Glutamatergic neuron (in vitro differentiated cells): Measurements from ENCODE around the gene GSPT1. TPM values are rescaled to one million over a fixed set of nuclear protein-coding genes. Genes with fewer than 3 reads are reported as not detected.
"Not testable (repeated sequence)": the region's sequence is repeated elsewhere in the genome, so short reads cannot be mapped to it uniquely, and the experiment has no call there.

Experiments
- DNase-seq: peaks from one replicate; pipeline ENCODE4 v3.0.0; 2022
- H3K27ac Mint-ChIP-seq: one replicate; pipeline ENCODE4 v1.8.0; 2020; ENCODE audit warnings: mild to moderate bottlenecking, mixed read lengths, inconsistent platforms; ENCODE audit not compliant: unreplicated experiment
- H3K27me3 Mint-ChIP-seq: one replicate; pipeline ENCODE4 v1.8.0; 2020; ENCODE audit warnings: mild to moderate bottlenecking, moderate library complexity, mixed read lengths, inconsistent platforms; ENCODE audit not compliant: unreplicated experiment
- H3K36me3 Mint-ChIP-seq: one replicate; pipeline ENCODE4 v1.8.0; 2020; ENCODE audit warnings: mild to moderate bottlenecking, mixed read lengths, inconsistent platforms; ENCODE audit not compliant: unreplicated experiment
- H3K4me1 Mint-ChIP-seq: one replicate; pipeline ENCODE4 v1.8.0; 2020; ENCODE audit warnings: mild to moderate bottlenecking, low read depth, mixed read lengths, inconsistent platforms; ENCODE audit not compliant: unreplicated experiment
- H3K4me3 Mint-ChIP-seq: one replicate; pipeline ENCODE4 v1.8.0; 2020; ENCODE audit warnings: mild to moderate bottlenecking, mixed read lengths, inconsistent platforms; ENCODE audit not compliant: unreplicated experiment
- H3K9me3 Mint-ChIP-seq: one replicate; pipeline ENCODE4 v1.8.0; 2020; ENCODE audit warnings: mild to moderate bottlenecking, moderate library complexity, mixed read lengths, inconsistent platforms; ENCODE audit not compliant: unreplicated experiment
- CTCF ChIP-seq: fragments of 200-600 bp; sonication (generic); IDR thresholded peaks from one replicate; pipeline ENCODE4 v1.5.0; 2021; ENCODE audit not compliant: partially characterized antibody, unreplicated experiment
- total RNA-seq: library from RNA; stranded (reverse); fragmentation: NEBNext Ultra II Directional; extraction: Animal tissue kit (Norgen Biotek cat#: 25700); gene quantifications from one replicate; pipeline ENCODE4 v1.2.1, GENCODE V29; 2021; ENCODE audit not compliant: unreplicated experiment

GSPT1 gene
- total RNA-seq, 1 donor from 2014 or later = 117 TPM

DNA sequence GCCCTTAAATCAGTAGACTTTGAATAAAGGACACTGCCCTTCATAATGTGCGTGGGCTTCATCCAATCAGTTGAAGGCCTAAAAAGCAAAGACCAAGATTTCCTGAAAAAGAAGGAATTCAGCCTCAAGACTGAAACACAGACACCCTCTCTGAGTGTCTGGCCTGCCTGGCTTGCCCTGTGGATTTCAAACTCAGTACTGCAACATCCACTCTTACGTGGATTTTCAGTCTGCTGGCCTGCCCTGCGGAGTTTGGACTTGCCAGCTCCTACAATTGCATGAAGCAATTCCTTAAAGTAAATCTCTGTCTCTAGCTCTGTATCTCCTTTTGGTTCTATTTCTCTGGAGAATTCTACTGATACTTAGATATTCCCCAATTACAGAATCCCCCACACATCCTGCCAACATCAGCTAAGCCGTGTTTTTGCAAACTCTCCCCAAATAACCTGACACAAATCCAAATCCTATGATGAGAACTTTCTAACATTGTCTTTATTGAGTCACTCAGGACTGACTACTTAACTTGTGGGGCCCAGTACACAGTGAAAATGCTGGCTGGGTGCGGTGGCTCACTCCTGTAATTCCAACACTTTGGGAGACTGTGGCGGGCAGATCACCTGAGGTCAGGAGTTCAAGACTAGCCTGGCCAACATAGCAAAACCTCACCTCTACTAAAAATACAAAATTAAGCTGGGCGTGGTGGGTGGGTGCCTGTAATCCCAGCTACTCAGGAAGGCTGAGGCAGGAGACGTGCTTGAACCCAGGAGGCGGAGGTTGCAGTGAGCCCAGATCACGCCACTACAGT, 42.0 kb upstream of the GSPT1 start:
- peak overlapping the region; percentile 43 for H3K27ac Mint-ChIP-seq
- no peak for DNase-seq
- no peaks in the 10 kb centered on the region for H3K27me3 Mint-ChIP-seq
- TF ChIP-seq CTCF = no peak
- no peak overlapping the region for H3K4me3 Mint-ChIP-seq
- H3K9me3 Mint-ChIP-seq = peaks cover 7% of the 10 kb centered on the region
- H3K4me1 Mint-ChIP-seq = no peaks in the 10 kb centered on the region
- no peaks in the 10 kb centered on the region for H3K36me3 Mint-ChIP-seq

GRCh38 chr16:11956558-11956957, 40.8 kb upstream of the GSPT1 start:
- Mint-ChIP-seq H3K9me3 (peaks cover 5% of the 10 kb centered on the region), H3K4me3 (no peak overlapping the region)
- no peak for DNase-seq

GRCh38 chr16:11955713-11956123, 40.0 kb upstream of the GSPT1 start:
- H3K9me3 Mint-ChIP-seq = peaks cover 3% of the 10 kb centered on the region
- no peak overlapping the region for H3K4me3 Mint-ChIP-seq
- H3K27ac Mint-ChIP-seq = no peak overlapping the region
- no peaks in the 10 kb centered on the region for H3K27me3 Mint-ChIP-seq
- H3K4me1 Mint-ChIP-seq = no peaks in the 10 kb centered on the region
- DNase-seq = no peak
- H3K36me3 Mint-ChIP-seq = no peaks in the 10 kb centered on the region
- TF ChIP-seq CTCF = no peak

More at GRCh38 chr16:11956558-11956957, 40.8 kb upstream of the GSPT1 start:
- Mint-ChIP-seq H3K4me1 (no peaks in the 10 kb centered on the region), H3K27ac (no peak overlapping the region), H3K36me3 (no peaks in the 10 kb centered on the region), H3K27me3 (no peaks in the 10 kb centered on the region)
- no peak for TF ChIP-seq CTCF

GRCh38 chr16:11953576-11953975, 37.8 kb upstream of the GSPT1 start:
- not testable (repeated sequence) for H3K27ac Mint-ChIP-seq, H3K27me3 Mint-ChIP-seq, H3K9me3 Mint-ChIP-seq, H3K4me1 Mint-ChIP-seq, H3K36me3 Mint-ChIP-seq, DNase-seq, H3K4me3 Mint-ChIP-seq

DNA sequence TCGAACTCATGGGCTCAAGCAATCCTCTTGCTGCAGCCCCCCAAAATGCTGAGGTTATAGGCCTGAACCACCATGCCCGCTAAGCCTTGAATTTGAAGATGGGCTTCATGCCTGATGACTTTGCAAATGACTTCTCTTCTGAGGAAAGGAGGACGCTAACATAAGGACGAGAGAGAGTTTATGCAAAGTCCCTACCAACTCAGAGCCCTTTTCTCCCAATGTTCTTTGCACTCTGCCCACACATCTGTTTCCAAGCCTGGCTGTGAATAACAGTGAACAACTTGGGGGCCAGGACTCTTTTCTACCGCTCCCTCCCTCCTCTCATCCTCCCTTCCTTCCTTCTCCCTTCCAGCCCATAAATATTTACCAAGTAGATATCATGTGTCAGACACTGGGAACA, 34.6 kb upstream of the GSPT1 start:
- no peaks in the 10 kb centered on the region for H3K4me1 Mint-ChIP-seq
- H3K4me3 Mint-ChIP-seq = no peak overlapping the region
- H3K27ac Mint-ChIP-seq = no peak overlapping the region
- no peak for TF ChIP-seq CTCF
- no peaks in the 10 kb centered on the region for H3K36me3 Mint-ChIP-seq
- H3K9me3 Mint-ChIP-seq = no peaks in the 10 kb centered on the region
- DNase-seq = no peak
- H3K27me3 Mint-ChIP-seq = no peaks in the 10 kb centered on the region
